Brain pericyte (primary cell): ENCODE measurements around the gene ERICH4.

Source experiments
- DNase-seq: peaks from one replicate; pipeline ENCODE4 v3.0.0-alpha.2; 2012; ENCODE audit warnings: low read depth, low spot score

The ERICH4 gene

DNA sequence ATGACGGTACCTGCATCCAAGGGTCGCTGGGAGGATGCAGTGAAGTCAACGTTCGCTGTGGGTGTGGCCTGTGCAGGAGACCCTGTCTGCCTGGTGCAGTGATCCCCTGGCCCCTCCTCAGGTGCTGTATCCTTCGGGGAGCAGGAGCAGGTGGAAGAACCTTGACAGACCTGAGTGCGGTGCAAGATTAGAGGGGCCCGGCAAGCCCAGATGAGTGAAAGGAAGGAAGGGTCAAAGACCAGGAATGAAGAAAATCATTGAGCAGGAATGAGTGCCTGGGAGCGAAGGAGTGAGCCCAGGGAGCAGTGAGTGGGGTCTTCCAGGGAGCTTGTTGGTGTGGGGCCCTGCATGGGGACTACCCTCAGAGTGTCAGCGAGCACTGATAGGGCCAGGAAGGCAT, 28.5 kb upstream of the ERICH4 start:
- DNase-seq = no peak

DNA sequence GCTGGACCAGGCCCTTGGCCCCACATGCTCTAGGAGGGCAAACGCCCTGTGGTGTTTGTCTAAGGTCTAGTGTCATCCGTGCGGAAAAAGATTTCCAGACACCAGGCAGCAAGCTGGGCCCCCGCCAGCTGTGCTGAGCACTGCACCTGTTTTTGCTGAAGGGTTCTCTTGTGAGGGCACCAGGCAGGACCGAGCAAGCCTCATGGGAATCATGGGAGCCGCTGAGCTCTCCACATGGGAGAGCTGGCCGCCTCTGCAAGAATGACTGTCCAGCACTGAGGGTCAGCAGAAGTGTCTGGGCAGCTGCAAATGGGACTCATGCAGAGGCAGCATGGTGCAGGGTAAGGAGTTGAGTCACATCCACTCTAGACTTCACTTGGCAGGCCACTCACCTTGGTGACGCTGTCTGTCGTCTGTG, 27.8 kb upstream of the ERICH4 start:
- DNase-seq = no peak

DNA sequence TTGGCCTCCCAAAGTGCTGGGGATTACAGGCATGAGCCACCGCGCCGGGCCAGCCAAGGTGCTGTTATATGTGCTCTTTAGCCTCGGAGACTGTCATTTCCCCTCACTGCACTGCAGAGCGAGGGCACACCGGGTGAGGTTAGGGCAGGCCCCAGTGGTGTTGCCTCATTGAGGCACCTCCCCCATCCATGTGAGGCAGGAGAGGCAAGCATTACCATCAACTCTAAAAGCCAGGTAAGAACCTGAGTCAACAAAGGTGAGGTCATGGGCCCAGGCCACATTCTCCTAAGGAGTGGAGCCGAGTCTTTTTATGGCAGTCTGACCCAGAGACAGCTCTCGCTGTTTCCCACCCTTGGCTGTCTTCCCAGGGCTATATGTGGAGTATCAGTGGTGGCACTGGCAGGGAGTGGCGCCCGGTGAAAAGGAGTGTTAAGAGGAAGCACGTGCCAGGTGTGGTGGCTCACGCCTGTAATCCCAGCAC, 26.7 kb upstream of the ERICH4 start:
- no peak for DNase-seq

DNA sequence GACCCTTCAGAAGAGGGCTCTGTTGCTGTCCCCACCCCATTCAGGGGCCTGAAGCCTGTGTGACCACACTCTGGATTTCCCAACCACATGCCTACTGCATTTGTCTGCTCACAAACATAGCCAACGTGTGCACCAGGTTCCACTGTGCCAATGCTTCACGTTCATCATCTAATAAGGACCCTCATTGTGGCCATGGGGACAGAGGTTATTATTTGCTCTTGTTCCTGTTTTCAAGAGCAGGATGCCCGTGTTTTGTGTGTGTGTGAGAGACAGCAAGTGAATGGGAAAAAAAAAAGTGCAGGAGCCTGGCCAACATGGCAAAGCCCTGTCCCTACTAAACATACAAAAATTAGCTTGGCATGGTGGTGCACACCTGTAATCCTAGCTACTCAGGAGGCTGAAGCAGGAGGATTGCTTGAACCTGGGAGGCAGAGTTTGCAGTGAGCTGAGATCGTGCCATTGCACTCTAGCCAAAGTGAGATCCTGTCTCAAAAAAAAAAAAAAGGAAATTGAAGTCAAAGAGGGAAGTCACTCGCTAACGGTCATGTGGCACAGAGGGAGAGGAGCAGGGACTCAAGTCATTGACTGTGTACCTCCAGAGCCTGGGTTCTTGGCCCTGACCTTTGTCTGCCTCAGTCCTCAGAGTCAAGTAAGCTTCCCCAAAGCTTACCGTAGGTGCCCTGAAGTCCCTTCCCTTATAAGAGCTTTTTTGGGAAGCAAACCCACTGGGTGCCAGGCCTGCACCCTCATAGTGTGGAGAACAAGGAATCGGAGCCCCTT, 22.7 kb upstream of the ERICH4 start:
- DNase-seq = no peak

DNA sequence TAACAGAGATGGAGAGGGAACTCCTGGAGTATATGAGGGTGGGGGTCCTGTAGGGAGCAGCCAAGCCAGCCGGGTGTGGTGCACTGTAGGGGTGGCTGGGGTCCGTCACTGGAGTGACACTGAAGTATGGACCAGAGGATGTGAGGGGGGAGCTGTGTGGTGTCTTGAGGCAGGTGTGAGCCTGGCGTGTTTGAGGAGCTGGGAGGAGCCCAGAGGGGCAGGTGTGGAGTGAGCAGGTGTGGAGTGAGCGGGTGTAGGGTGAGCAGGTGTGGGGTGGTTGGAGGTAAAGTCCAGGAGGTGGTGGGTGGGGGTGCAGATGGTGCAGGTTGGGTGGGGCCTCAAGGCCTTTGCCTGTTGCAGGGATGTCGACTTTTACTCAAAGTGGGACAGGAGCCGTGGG, 21.6 kb upstream of the ERICH4 start:
- no peak for DNase-seq

DNA sequence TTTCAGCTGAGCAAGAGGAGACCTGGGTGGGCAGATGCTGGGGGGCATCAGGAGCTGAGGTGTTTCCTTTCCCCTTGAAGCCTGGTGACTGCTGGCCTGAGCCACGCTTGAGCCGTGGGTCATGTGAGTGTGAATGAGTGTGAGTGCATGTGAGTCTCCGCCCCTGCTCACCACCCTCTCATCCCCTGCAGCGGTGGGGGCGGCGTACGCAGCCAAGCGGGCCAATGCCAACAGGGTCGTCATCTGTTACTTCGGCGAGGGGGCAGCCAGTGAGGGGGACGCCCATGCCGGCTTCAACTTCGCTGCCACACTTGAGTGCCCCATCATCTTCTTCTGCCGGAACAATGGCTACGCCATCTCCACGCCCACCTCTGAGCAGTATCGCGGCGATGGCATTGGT, 21.0 kb upstream of the ERICH4 start:
- no peak for DNase-seq

DNA sequence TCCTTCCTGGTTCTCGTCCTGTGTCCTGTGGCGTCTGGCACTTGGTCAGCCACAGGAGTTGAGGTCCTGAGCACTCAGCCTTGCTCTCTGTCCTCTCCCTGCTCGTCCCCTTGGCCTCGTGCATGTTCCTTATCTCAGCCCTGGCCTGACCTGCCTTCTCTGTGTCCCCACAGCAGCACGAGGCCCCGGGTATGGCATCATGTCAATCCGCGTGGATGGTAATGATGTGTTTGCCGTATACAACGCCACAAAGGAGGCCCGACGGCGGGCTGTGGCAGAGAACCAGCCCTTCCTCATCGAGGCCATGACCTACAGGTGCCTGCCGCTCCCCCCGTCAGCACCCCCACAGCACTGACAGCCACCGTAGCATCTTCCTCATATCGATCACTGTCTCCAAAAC, 20.5 kb upstream of the ERICH4 start:
- DNase-seq = no peak

DNA sequence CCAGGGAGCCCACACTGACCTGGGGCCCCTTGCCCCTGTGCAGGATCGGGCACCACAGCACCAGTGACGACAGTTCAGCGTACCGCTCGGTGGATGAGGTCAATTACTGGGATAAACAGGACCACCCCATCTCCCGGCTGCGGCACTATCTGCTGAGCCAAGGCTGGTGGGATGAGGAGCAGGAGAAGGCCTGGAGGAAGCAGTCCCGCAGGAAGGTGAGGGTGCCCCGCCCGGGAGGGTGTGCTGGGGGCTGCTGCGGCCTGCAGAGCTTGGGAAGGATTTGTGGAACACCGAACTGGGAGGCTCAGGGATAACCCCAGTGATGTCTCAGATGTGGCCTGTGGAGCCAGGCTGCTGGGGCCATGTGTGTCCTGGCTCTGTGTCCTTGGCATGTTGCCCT, 20.0 kb upstream of the ERICH4 start:
- DNase-seq = no peak

DNA sequence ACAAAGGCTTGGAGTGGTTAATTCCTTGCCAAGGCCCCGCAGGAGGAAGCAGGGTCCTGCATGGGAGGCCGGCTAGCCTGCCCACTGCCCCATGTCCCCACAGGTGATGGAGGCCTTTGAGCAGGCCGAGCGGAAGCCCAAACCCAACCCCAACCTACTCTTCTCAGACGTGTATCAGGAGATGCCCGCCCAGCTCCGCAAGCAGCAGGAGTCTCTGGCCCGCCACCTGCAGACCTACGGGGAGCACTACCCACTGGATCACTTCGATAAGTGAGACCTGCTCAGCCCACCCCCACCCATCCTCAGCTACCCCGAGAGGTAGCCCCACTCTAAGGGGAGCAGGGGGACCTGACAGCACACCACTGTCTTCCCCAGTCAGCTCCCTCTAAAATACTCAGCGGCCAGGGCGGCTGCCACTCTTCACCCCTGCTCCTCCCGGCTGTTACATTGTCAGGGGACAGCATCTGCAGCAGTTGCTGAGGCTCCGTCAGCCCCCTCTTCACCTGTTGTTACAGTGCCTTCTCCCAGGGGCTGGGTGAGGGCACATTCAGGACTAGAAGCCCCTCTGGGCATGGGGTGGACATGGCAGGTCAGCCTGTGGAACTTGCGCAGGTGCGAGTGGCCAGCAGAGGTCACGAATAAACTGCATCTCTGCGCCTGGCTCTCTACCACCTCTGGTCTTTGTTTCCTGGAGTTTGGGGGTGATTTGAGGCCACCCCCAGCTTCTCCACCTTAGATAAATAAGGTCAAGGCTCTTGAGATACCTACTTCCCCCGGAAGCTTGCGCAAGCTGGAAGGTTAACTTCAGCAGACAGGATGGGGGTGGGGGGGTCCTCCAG, 18.4 kb upstream of the ERICH4 start:
- DNase-seq = no peak

DNA sequence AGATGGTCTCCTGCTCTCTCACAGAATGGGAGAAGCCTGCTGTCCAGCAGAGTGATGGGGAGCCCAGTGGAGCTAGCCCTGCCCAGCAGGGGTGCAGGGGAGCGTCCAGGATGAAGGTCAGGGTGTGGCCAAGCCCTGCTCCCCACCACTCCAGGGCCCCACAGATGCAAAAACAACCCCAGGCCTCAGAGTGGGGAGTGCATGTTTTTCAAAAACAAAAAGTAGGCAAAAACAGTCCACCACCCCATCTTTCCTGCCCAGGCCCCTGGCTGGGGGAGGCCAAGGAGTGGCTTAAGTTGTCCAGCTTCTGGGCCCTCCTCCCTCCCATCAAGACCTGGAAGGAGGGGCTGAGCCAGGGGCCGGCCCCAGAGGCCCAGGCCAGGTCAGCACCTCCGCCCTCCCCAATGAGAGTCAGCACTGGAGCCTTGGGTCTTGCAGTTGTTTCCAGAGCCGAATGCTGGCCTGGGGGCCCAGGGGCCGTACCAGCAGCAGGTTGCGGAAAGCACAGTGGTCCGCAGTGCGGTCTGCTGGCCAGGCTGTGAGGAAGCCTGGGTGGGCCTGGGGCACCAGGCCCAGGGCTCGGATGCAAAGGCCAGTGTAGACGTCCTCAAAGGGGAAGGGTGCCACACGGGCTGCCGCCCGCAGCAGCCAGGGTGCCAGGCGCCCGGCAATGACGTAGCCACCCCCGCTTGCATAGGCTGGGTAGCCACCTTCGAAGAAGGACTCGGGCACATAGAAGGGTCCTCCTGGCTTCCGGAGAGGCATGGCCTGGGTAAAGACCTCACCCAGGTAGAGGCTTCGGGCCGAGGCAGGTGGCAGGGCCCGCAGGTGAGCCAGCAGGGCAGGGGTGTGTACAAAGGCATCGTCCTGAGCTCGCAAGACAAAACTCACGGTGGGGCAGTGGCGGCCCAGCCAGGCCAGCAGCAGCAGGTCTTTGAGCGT, 17.5 kb upstream of the ERICH4 start:
- DNase-seq = no peak

DNA sequence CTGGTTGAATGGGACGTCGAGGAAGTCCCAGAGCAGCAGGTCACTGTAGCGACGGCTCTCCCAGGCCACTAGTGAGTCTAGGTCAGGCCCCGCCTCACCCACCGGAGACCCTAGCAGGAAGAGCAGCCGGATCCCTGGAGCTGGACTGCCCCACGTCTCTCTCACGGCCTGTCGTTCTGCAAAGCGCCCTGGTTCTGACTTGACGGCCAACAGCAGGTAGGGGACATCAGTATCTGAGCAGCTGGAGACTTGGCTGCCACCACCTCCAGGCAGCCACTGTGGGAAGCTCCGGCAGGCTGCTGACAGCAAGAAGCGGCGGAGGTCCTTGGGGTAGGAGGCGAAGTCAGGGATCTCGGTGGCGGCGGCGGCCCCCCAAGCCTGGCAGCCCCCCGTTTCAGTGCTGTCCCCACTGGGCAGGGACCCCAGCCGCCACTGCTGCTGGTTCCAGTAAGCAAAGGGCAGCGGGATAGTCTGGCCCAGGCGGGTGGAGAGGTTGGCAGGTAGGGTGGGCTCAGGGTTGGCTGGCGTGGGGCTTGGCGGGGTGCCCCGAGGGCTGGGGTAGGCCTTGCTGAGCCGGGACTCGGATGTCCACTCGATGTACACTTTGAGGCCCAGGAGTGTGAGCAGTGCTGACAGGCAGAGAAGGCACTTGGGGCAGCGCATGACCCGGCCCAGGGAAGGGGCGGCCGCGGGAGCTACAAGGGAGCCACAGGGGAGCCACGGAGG, 16.7 kb upstream of the ERICH4 start:
- DNase-seq = no peak

DNA sequence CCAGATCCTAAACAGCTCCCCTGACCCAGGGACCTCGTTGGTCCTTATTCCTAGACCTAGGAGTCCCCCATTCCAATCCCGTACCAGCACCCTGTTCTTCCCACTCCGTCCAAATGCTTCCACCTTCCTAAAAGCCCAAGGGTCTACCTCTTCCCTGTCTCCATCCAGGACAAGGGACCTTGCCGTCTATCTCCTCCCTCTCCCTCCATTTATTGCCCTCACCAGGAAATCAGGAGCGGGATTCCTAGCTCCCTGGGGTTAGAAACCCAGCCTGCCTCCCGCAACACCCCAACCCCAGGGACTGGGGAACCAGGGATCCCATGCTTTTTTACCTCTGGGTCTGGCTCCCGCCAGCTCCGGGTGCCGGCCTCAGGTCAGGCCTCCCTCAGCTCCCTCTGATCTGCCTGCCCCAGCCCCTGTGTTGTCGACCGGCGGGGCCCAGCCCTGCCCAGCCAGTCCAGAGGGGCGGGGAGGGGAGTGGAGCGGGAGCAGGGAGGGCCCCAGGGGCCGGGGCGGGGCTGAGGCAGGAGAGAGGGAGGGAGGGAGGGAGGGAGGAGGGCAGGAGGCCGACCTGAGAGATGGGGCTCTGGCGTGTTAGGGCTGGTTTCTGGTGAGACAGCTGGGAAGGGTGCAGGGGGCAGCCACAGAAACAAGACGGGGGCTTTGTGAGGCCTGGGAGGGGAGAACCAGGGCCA, 15.9 kb upstream of the ERICH4 start, which contains the start of gene B3GNT8:
Gene B3GNT8, minus strand, starts transcription at position 423 of the 695 bp plus-strand sequence. CDS start 596 bp downstream, outside the sequence.
- no peak for DNase-seq

DNA sequence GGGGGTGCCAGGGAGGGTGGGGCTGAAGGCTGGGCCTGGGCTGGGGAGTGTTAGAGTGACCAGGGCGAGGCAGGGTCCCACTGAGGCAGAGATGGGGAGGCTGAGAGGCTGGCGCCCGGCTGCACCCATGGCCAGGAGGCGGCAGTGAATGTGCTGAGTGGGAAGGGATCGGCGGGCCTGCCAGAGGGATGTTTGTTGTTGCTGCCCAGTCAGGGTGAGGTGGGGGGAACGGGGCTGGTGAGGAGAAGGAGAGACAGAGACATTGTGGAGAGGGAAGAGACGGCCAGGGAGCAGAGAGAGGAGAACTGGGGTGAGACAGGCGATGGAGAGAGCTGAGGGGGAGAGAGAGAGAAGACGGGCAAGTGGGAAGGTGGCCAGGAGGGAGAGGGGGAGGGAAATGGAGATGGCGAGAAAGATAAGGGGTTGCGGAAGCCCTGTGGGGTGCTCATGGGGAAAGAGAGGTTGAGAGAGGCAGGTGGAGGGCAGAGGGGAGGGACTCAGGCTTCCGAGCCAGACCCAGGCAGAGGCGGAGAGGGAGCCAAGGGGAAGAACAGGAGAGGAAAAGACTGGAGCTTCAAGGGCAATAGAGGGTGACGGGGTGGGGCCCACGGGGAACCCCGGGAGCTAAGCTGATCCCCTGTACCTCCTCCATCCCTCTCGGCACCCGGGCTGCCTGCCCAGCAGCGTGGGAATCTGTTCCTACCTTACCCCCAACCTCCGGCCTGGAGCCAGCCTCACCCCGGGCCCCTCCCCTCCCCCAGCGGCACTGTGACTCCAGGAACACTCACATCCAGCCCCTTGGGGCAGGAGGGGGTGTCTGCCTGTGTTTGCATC, 15.1 kb upstream of the ERICH4 start:
- DNase-seq = no peak

DNA sequence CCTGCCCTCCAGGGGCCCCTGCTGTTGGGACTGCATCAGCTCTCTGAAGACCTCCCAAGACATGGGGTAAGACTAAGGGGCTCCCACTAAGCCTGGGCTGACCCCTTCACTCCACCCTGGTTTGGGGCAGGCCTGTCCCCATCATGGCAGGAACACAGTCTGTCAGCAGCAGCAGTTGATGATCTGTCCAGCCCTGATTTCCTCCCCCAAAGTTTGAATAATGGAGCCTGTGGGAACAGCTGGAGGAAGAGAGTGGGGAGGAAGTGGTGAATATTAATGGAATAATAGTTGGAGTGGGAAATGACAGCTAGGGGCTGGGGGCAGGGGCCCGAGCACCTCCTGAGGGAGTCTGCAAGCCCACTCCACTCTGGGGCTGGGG, 14.5 kb upstream of the ERICH4 start:
- DNase-seq = no peak

DNA sequence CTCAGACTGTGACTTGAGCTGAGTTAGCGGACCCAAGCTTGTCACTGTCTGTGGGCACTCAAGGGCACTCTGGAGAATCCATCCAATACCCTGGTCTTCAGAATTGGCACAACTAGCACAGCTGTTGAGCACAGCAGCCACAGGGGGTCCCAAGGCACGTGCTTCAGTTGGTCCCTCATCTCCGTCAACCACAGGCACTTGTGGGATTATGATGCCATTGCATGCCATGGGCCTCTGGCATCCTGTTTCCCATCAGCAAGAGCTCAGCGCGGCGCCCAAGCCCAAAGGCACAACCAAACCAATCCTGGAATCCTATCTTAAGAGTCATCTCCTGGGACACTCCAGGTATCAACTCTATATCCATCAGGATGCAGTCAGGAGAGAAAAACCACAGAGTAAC, 12.0 kb upstream of the ERICH4 start:
- DNase-seq = peak; percentile 36

DNA sequence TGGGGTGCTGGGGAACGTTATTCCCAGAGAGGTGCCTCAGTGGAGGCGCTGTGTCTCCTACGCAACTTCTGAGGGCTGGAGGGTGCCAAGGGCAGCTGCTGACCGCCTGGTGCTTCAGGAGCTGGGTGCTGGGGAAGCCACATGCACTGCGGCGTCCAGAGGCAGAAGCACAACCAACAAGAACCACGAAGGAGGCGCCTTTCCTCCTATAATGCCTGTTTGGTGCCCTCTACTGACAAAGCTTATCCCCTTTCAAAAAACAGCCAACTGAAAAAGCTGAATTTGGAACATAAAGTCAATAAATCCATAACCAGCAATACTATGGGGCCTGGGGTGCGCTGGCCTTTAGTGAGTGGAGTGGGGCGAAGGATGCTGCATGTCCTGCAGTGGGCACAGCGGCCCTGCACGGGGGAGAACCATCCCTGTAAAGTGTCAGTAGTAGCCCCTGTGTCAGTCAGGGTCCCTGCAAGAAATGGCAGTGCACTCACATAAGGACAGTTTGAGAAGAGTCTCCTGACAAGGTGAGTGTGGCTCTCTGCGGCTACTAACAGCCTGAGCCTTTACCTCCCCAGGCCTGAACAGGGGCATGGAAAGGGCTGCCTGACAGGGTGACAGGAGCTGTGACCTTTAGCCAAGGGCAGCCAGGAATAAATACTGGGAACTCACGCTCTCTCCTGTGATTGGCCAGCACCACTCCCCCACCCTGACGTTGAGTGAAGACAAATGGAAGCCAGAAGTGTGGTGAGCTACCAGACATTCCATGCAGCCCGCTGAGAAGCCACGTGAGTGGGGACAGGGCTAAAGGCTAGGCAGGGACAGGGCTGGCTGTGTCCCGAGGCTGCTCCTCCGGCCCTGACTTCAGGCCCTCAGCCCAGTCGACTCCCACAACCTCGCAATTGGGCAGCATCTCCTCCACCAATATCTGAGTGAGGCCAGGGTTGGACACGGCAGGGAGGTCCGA, 11.2 kb upstream of the ERICH4 start:
- DNase-seq = no peak

DNA sequence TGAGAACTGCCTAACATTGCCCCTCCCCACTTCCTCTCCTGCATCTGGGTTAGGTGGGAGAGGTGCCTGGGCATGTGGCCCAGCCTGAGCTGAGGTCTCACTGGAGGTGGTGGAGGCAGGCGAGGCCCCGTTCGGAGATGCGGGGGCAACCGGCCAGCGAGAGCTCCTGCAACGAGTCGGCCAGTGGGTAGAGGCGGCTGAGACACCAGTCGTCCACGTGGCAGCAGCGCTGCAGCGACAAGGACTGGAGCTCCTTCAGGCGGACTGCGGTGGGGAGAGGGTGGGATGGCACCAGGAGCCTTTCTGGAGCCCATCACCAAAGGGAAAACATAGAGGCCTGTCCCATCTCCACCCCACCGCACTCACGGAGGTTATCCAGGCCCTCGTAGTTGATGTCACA, 9.8 kb upstream of the ERICH4 start:
- no peak for DNase-seq

DNA sequence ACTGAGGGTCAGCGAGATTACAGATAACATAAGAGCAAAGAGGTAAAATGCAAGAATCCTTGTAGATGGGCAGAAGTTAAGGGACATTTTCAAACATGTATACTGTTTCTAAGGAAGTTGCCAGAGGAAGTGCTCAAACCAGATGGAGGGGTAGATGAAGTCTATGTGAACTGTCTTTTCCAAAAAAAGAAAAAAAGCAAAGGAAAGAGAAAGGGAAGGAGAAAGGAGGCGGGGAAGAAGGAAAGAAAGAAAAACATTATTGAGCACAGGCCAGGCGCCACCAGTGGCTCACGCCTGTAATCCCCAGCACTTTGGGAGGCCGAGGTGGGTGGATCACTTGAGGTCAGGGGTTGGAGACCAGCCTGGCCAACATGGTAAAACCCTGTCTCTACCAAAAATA, 8.5 kb upstream of the ERICH4 start:
- DNase-seq = no peak
